H1 (cell line): ENCODE measurements around the gene CDK4.
A peak's percentile ranks its signal among the peaks of the same experiment; 100 is the strongest.

Source experiments
- MAX ChIP-seq: IDR thresholded peaks from 2 replicates; pipeline ENCODE4 v1.6.1; 2012; ENCODE audit warnings: inconsistent platforms
- POLR2AphosphoS5 ChIP-seq: IDR thresholded peaks from 2 replicates; pipeline ENCODE4 v1.6.1; 2011; ENCODE audit warnings: low read depth, low read length
- RBBP5 ChIP-seq: IDR thresholded peaks from 2 replicates; pipeline ENCODE4 v1.7.1; 2012; ENCODE audit warnings: low read depth, mild to moderate bottlenecking, inconsistent platforms, low read length, moderate library complexity, borderline replicate concordance

GRCh38 chr12:57726884-57727757, 25.0 kb downstream of the CDK4 start:
- no peak for TF ChIP-seq RBBP5
- 0 out of 2 replicates have a peak, but pooled peaks have one; percentile 11 for TF ChIP-seq MAX
- TF ChIP-seq POLR2AphosphoS5 = no peak
